Posterior cingulate gyrus (tissue), 11 donors: ENCODE measurements around the gene TMED10.
A peak's percentile ranks its signal among the peaks of the same experiment; 100 is the strongest.

Source experiments
- DNase-seq, 10 donors: peaks; one replicate each; pipeline versions ENCODE4 v3.0.0 to v3.0.0-alpha.2; 2020 to 2021; ENCODE audit warnings: mixed read lengths in 3 of 10
- intact Hi-C: fragments of 100-400 bp; cut with DNase I; formaldehyde crosslinking; loops from one replicate; pipeline ENCODE4 v1.15.1; 2023

The TMED10 gene

GRCh38 chr14:75092698-75093097, 83.7 kb downstream of the TMED10 start:
- intact Hi-C loops = no loop called here
- DNase-seq = no peak

GRCh38 chr14:75091251-75091650, 85.2 kb downstream of the TMED10 start:
- DNase-seq = peak in 5 of 10 donors; percentile 35 to 92 (median 82)

GRCh38 chr14:75090353-75090752, 86.1 kb downstream of the TMED10 start:
- intact Hi-C loops = no loop called here
- DNase-seq = peak in 1 of 10 donors; percentile 12

More at GRCh38 chr14:75091251-75091650, 85.2 kb downstream of the TMED10 start:
- intact Hi-C loops = no loop called here

GRCh38 chr14:75088566-75089373, 87.6 kb downstream of the TMED10 start:
- DNase-seq = peak in 4 of 10 donors; percentile 17 to 55 (median 34)
- intact Hi-C loops = loop anchor here (1.0 to 5.0 kb wide), 3 partner anchors 142 to 226 kb away; no protein-coding TSS in a partner anchor

- intact Hi-C loops = loop anchor here (1.0 to 5.0 kb wide), 3 partner anchors 142 to 226 kb away; no protein-coding TSS in a partner anchor
- no peak for DNase-seq
These were observed 88.3 kb downstream of the TMED10 start for GRCh38 chr14:75088153-75088552.

- intact Hi-C loops = no loop called here
- peak in 1 of 10 donors; percentile 52 for DNase-seq
These were observed 91.9 kb downstream of the TMED10 start for GRCh38 chr14:75084513-75084912.

- intact Hi-C loops = no loop called here
These were observed 93.1 kb downstream of the TMED10 start for GRCh38 chr14:75083271-75083670.

GRCh38 chr14:75081660-75082229, 94.7 kb downstream of the TMED10 start:
- DNase-seq = no peak
- intact Hi-C loops = no loop called here

More at GRCh38 chr14:75083271-75083670, 93.1 kb downstream of the TMED10 start:
- no peak for DNase-seq
